Stimulated activated CD4-positive, alpha-beta T cell treated with anti-CD3 and anti-CD28 coated beads, Interleukin-4, amount 100 ng/mL, for 1 hour (primary cell): ENCODE measurements around the gene LSM4.

Source experiments
- DNase-seq: peaks from one replicate; pipeline ENCODE4 v3.0.0-alpha.2; 2020

Gene LSM4

DNA sequence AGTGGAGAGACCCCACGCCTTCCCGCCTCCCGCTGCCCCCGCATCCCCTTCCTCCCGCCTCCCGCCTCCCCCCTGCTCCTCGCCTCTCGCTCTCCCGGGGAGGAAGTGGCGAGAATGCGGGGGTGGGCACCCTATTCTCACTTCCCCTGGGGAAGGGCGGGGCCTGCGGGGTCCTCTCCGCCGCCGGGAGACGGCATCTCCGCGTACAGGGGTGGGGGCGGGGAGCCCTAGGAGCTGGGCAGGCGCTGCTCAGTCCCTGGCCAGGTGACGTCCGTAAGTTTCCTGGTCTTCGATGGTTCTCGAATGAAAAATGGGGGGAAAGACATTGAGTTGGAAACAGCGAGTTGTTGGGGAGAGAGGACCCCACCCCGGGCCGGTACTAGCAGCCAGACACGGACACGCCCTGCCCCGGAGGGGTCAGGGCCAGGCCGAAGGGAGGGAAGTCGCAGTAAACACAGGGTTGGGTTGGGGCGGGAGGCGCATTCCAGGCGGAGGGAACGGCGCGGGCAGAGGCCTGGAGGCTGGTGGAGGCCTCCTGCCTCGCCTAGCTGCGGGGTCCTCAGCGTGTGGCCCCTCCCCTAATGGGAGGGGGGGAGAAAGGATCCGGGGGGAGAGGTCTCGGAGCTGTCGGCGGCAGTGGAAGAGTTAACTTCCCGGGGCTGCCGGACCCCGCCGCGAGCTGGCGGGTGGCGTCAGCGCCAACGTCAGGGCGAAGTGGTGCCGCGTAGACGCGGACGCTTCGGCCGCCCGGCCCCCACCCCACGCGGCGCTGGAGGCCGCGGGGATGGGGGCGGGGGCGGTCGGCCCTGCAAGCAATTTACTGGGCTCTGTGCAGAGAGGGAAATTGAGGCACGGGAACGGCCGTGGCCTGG, 31.1 kb downstream of the LSM4 start:
- peak; percentile 73 for DNase-seq

DNA sequence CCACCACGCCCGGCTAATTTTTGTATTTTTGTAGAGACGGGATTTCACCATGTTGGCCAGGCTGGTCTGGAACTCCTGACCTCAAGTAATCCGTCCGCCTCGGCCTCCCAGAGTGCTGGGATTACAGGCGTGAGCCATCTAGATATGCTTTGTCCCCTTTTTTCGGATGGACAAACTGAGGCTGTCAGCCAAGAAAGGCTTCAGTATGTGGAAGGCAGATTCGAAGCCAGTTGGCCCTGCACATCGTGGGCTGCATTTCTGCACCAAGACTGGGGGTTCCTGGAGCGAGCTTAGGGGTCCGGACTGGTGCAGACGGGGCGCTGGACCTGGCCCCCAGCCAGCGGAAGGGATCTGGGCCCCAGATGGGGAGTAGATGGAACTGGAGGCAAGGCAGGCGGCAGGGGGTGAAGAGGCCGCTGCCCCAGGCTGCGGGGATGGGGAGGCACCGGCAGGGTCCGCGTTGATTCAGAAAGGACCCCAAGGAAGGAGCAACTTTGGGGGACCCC, 31.8 kb downstream of the LSM4 start:
- no peak for DNase-seq

DNA sequence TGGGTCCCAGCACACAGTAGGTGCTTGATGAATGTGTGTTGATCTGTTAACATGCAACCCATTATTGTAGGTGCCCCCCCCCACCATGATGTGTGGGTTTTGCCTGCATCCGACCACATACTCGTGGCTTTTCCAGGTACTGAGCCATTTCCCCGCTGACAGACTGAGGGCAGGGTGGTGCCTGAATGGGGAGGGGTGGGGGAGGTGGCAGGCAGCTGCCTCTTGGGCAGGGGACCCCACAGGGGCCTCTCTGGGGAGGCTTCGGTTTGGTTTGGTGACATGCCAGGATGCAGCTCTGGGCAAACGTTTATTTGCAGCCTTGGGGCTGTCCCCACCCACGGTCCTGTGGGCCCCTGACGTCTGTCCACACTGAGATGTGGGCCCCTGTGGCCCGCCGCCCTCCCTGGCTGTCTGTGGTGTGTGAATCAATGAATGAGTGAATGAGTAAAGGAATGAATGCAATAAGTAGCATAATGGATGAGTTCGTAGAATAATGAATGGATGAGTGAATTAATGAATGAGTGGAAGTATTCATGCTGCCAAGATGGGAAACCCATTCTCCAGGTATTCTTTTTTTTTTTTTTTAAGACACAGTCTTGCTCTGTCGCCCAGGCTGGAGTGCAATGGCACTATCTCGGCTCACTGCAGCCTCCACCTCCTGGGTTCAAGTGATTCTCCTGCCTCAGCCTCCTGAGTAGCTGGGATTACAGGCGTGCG, 32.4 kb downstream of the LSM4 start:
- peak; percentile 75 for DNase-seq

DNA sequence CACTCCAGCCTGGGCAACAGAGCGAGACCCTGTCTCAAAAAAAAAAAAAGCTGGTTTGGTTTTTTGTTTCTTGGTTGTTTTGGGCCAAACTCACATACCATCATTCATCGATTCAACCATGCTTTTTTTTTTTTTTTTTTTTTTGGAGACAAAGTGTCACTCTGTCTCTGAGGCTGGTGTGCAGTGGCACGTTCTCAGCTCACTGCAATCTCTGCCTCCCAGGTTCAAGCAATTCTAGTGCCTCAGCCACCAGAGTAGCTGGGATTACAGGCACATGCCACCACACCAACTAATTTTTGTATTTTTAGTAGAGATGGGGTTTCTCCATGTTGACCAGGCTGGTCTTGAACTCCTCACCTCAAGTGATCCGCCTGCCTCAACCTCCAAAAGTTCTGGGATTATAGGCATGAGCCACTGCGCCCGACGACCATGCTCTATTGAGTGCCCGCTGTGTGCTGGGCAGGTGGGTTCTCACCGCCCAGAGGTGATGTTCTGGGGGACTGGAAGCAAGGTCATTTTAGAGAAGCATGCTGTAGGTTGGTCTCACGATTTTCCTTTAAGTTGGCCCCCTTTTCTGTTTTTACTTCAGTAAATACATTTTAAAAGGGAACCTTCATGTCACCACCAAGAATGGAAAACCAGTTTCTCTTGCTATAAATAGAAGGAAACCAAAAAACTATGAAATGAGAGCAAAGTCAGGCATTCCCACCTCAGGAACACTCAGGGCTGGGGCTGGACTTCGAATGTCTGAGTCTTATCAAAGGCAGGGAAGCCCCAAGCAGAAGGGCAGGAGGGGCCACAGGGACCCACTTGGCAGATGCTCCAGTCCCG, 33.2 kb downstream of the LSM4 start:
- no peak for DNase-seq

DNA sequence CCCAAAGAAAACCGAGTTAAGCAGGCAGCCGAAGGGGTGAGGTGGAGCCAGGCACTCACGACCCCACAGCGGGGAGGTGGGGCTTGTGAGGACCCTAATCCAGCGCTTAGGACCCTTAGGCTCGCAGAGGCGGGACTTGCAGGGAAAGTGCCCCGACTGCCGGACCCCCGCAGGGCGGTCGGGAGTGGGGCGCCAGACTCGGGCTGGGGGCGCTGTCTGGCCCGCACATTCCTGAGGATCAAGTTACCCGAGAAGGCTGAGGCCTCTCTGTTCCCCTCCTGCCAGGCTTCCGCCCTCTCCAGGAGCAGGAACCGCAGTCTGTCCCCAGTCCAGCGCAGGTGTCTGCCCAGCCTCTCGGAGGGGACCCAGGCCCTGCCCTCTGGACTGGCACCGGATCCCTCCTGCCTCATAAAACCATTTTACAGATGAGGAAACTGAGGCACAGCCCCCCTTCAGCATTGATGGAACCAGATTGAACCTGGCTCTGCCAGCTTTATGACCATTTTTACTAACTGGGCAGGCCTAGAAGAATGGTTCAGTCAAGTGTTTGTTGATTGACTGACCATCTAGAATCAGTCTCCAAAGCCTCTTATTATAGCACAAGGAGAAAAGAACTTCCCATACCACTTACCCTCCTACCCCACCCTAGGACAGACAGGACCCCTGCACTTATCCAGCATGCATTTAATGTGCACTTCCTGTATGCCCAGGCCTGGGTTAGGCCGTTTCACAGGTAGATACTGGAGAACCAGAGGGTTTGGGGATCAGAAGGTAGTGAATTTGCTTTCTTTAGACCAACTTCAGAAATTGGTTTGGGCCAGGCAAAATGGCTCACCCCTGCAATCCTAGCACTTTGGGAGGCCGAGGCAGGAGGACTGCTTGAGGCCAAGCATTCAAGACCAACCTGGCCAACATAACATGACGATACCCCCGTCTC, 34.8 kb downstream of the LSM4 start:
- DNase-seq, result no peak

DNA sequence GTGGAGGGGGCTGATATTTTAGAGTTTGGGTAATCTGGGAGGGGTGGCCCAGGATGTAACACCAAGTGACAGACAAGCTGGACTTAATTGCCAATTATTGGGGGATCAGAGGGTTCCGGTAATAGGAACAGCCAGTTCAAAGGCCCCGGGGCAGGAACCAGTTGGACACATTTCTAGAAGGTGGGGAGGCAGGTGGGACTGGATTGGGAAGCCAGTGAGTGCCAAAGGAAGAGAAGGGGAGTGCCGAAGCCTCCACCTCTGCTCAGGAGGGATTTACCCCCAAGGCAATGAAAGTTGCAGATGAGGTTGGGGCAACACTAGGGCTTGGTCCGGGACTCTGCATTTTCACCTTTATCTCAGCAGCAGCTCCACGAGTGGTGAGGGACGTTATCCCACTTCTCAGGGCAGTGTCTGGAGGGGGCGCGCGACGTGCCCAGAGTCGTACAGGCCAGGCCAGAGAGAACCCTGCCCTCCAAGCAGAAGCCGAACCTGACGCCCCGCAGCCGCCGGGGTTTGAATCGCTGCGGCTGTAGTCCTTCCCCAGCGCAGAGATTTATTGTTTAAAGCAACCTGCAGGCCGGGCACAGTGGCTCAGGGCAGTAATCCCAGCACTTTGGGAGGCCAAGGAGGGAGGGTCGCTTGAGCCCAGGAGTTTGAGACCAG, 35.8 kb downstream of the LSM4 start:
- no peak for DNase-seq

DNA sequence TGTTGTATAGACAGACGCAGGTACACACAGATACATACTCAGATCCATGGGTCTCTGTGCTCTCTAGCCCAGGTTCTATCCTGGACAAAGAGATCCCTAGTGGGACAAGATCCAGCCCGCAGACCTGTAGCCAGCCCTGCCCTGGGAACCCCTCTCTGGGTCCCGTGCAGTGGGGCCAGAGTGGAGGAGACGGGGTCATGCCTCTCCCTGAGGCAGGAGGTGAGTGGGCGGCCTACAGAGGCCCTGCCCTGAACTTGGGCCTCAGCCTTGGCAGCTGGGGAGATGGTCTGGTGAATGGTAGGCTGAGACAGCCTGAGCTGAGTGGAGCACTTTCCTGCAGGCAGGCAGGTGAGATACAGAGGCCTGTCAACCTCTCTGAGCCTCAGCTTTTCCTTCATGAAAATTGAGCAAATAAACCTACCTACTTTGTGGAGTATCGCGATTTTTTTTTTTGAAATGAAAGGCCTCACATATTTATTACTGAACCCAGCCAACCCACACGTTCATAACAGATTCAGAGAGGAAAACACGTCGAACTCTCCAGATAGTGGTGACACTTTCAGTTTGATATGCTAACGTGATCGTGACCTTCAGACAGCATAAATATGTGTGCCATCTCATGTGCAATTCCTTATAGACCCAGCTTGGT, 38.0 kb downstream of the LSM4 start:
- peak; percentile 44 for DNase-seq

DNA sequence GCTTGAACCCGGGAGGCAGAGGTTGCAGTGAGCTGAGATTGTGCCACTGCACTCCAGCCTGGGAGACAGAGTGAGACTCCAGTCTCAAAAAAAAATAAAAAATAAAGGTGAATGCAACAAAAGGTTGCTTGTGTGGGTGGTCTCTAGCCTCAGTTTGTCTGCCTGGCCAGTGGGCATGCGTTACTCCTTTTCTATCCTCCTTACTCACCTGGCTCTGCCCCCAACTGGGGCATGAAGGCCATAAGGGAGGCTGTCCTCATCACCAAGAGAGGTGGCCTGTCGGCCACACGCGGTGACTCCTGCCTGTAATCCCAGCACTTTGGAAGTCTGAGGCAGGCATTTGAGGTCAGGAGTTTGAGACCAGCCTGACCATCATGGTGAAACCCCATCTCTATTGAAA, 39.5 kb downstream of the LSM4 start:
- DNase-seq, result no peak

DNA sequence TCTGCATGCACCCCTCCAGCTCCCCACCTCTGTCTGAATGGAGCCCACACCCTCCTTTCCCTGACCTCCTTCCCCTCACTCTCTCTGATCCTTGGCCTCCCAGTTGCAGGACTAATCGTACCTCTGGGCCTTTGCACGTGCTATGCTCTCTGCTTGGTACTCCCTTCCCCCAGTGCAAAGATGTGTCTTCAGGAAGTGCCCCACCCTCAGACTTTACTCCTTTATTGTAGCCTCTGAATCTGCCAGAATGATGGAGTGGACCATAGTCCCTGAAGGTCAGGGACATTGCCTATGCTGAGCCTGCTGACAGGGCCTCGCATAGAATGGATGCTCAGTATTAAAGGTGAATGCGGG, 40.1 kb downstream of the LSM4 start:
- no peak for DNase-seq

DNA sequence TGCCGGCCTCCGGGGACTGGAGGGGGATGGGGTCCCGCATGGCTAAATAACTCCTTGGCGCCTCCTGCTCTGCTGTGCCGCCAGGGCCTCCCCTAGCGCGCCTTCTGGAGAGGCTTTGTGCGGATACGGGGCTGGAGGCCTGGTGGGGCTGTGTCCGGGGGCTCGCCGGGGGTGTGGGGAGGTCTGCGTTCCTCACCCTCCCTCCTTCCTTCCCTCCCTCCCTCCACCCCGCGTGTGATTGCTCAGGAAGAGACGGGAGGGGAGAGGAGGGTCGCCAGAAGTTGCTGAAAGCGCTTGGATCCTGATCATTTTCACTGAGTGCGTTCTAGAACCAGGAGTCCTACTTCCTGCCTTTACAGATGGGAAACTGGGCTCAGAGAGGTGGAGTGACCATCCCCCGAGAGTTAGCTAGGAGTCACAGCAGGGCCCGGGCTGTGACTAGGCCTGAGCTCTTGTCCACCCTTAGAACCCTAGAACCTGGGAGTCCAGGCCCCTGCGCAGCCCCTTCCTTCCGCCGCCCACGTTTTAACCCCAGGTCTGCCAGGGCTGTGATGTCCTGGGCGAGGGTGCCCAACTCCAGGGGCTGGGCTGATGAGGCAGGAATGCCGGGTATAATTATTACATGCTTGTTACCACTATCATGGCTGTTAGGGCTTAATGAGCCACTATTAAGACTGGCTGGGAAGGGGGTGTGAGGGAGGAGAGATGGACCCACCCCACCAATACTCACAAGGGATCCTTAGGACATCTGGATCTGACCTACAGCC, 40.7 kb downstream of the LSM4 start:
- peak; percentile 35 for DNase-seq

DNA sequence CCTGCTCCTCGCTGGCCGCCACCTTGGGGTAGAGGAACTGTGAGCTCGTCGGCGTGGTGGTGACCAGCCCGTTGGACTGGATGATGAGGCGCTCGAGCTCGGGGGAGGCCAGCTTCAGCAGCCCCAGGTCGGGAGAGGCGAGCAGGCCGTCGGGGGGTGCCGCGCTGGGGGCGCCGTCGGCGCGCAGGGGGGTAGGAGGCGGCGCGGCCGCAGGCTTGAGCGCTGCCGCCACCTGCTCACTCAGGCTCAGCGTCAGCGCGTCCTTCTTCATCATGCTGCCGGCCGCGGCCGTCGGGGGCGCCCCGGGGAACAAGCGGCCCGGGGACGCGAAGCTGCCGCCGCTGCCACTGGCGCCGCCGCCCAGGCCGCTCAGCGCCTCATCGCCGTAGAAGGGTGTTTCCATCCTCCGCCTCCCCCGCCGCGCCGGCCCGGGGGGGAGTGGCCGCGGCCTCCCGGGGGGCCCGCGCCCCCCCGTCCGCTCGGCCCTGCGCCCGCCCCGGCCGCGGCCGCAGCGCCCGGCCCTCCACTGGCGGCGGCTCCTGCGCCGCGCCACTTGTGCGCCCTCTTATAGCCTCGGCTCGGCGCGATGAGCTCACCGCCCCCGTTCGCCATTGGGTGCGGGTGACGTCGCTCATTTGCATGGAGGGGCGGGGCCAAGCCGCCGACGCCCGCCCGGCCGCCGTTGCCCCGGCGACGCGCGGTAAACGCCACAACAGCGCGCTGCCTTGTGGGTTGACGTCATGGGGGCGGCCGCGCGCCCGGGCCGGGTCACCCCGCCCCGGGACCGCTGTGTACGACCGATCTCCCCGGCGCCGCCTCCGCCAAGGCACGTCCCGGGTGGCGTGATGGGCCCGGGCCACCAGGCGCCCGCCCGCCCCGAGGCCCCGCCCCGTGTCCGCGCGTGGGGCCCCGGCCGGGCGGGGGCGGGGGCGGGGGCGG, 41.5 kb downstream of the LSM4 start, which contains the start of gene JUND:
Gene JUND (minus strand): TSS at position 541 of the 939 bp plus-strand sequence. CDS start 138 bp downstream, at position 403.
- peak; percentile 95 for DNase-seq

DNA sequence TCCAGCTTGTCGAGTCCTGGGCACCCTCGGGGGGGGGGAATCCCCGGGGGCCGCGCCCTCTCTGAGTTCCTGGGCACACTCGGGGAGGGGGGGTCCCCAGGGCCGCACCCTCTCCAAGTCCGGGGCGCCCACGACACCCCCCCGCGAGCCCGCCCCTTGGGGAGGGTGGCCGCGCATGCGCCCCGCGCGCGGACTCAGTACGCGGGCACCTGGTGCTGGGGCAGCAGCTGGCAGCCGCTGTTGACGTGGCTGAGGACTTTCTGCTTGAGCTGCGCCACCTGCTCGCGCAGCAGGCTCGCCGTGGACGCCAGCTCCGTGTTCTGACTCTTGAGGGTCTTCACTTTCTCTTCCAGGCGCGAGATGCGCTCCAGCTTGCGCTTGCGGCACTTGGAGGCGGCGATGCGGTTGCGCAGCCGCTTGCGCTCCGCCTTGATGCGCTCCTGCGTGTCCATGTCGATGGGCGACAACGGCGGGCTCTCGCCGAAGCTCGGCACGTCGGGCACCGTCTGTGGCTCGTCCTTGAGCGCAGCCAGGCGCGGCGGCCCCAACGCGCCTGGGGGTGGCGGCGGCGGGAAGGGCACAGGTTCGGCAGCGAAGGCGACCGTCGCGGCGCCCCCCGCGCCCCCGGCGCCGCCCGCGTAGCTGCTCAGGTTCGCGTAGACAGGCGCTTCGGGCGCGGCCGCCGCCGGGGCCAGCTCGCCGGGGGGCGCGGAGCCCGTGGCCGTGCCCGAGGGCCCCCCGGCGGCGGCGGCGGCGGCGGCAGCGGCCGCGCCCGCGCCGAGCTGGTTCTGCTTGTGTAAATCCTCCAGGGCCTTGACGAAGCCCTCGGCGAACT, 42.4 kb downstream of the LSM4 start:
- peak; percentile 75 for DNase-seq

DNA sequence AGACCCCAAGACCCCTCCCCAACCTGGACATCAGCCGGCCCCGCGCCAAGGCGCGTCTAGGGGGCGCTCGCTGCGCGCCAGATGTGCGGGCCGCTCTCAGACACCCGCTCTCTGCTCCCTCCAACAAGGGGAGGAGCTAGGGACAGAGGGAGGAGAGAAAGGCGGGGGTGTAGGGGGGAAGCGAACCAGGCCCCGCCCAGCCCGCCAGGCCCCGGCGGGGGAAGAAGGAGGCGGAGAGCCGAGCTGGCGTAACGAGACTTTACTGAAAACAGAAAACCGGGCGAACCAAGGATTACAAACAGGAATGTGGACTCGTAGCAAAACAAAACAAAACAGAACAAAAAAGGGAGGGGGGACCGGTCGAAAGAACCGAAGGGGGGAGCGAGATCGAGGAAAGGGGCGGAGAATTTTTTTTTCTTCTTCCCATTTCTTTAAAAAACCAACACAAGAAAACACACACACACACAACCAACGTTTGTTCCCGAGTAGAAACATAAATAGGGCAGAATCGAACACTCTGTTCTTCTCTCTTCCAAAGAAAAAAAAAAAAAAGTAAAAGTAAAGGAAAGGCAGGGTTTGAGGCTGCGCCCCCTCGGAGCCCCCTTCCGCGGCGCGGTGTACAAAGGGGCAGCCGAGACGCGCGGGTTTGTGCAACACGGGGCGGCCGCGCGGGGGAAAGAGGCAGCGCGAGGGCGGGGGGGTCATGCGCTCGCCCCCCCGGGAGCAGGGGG, 43.2 kb downstream of the LSM4 start:
- peak; percentile 90 for DNase-seq

DNA sequence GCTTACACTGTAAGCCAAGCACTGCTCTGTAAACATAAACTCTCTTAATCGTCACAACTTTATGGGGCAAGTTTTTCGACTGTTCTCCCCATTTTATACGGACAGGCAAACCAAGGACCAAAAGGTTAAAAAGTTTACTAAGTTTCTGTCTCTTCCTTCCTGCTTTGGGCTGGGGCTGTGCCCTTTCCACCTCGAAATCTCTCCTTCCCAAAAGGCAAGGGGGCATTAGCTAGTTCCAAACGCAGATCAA, 43.7 kb downstream of the LSM4 start:
- DNase-seq, result no peak

DNA sequence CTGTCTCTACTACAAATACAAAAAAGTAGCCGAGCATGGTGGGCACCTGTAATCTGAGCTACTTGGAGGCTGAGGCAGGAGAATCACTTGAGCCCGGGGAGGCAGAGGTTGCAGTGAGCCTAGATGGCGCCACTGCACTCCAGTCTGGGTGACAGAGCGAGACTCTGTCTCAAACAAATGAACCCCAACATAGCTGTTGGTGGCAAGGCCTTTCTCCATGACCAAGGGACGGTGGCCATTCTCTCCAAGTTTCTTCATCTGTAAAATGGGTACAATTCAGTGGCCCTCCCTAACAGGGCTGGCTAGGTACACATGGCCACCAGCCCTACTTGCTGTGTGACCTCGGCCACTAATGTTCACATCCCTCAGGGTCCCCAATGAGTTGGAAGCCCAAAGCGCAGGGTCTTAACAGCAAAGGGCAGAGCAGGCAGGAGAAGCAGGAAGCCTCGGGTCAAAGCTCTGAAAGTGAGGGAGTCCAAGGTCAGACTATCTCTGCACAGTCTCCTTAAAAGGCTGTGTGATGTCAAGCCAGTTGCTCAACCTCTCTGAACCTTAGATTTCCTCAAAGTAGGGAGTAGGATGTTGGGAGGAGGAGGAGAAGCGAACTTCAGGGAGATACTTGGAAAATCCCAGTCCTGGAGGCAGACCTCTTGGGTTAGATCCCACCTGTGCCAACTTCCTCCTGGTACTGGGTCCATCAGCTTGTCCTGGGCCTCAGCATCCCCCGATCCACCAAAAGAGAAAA, 44.2 kb downstream of the LSM4 start:
- DNase-seq, result peak; percentile 61

DNA sequence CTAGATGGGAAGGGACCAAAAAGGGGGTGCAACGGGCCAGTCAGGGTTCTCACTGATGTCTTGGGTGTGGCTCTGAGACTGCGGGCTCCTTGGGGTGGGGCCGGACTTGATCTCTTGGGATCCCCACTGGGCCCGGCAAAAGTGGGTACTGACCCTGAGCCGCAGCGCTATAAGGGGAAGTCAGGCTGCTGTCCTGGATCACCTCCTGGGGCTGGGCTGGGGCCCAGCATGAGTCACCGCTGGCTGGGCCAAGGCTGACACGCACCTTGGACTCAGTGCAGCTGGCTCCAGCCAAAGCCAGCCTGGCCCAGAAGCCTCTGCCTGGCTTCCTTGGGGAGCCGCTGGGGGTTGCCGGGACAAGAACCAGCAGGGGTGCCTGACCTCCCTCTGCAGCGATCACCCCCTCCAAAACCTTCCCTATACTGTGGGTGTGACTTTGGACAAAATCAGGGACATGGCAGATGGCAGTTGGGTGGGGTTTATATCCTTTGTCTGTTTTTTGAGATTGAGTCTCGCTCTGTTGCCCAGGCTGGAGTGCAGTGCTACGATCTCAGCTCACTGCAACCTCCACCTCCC, 48.0 kb downstream of the LSM4 start:
- DNase-seq, result no peak
